HepG2 (cell line): ENCODE results near the gene THBS2.
"Not testable (repeated sequence)": the region's sequence is repeated elsewhere in the genome, so short reads cannot be mapped to it uniquely, and the experiment has no call there.

Experiments used
- ATF1 ChIP-seq: IDR thresholded peaks from 2 replicates; pipeline ENCODE4 v1.6.1; 2016; ENCODE audit warnings: mild to moderate bottlenecking, control low read depth
- CTCF ChIP-seq: sonication (generic); formaldehyde crosslinking; IDR thresholded peaks from 2 replicates; pipeline ENCODE4 v1.5.0; 2020; ENCODE audit warnings: mild to moderate bottlenecking, missing genetic modification reagents, moderate library complexity
- HDAC2 ChIP-seq: sonication (generic); formaldehyde crosslinking; IDR thresholded peaks from 2 replicates; pipeline ENCODE4 v1.4.0; 2020; ENCODE audit warnings: missing genetic modification reagents
- HINFP ChIP-seq: sonication (generic); formaldehyde crosslinking; IDR thresholded peaks from 2 replicates; pipeline ENCODE4 v1.4.0; 2020; ENCODE audit warnings: low read depth, mild to moderate bottlenecking, missing genetic modification reagents
- KLF16 ChIP-seq, 2 experiments: sonication (generic) in 1 of 2; formaldehyde crosslinking in 1 of 2; IDR thresholded peaks; 2 replicates each; pipeline versions ENCODE4 v1.6.1 to v1.8.0; 2016 to 2023; ENCODE audit warnings: missing genetic modification reagents in 2 of 2, missing compliant biosample characterization in 1 of 2
- NR2F1 ChIP-seq, 2 experiments: fragments of 450-650 bp in 1 of 2; formaldehyde crosslinking in 1 of 2; IDR thresholded peaks; 2 replicates each; pipeline versions ENCODE4 v1.5.0 to v1.6.1; 2016 to 2020; ENCODE audit warnings: mild to moderate bottlenecking in 1 of 2, missing compliant biosample characterization in 1 of 2, missing genetic modification reagents in 1 of 2, moderate library complexity in 1 of 2
- NR3C1 ChIP-seq: sonication (generic); formaldehyde crosslinking; IDR thresholded peaks from 2 replicates; pipeline ENCODE4 v1.4.0; 2020; ENCODE audit warnings: missing genetic modification reagents
- POLR2AphosphoS5 ChIP-seq: IDR thresholded peaks from 2 replicates; pipeline ENCODE4 v1.6.1; 2012; ENCODE audit warnings: low read depth, low read length
- RAD21 ChIP-seq: fragments of 450-650 bp; formaldehyde crosslinking; IDR thresholded peaks from 2 replicates; pipeline ENCODE4 v1.5.0; 2020; ENCODE audit warnings: mild to moderate bottlenecking
- SMAD3 ChIP-seq: sonication (generic); formaldehyde crosslinking; IDR thresholded peaks from 2 replicates; pipeline ENCODE4 v1.4.0; 2020; ENCODE audit warnings: missing genetic modification reagents
- TCF12 ChIP-seq, 2 experiments: fragments of 450-650 bp in 1 of 2; sonication (generic) in 1 of 2; formaldehyde crosslinking in 1 of 2; IDR thresholded peaks; 2 replicates each; pipeline versions ENCODE4 v1.6.1 to v1.8.0; 2017 to 2022; ENCODE audit warnings: antibody characterized with exemption in 1 of 2, mild to moderate bottlenecking in 1 of 2, missing genetic modification reagents in 1 of 2, moderate library complexity in 1 of 2
- ZFX ChIP-seq: sonication (generic); formaldehyde crosslinking; IDR thresholded peaks from 2 replicates; pipeline ENCODE4 v1.4.0; 2020; ENCODE audit warnings: mild to moderate bottlenecking, low read depth, missing genetic modification reagents, moderate library complexity
- ZNF609 ChIP-seq: sonication (generic); formaldehyde crosslinking; IDR thresholded peaks from 2 replicates; pipeline ENCODE4 v1.4.0; 2020; ENCODE audit warnings: mild to moderate bottlenecking, missing genetic modification reagents, borderline replicate concordance
- ZNF615 ChIP-seq: sonication (generic); formaldehyde crosslinking; IDR thresholded peaks from 2 replicates; pipeline ENCODE4 v1.5.0; 2020; ENCODE audit warnings: mild to moderate bottlenecking, missing genetic modification reagents, borderline replicate concordance

- TF ChIP-seq NR2F1 (CRISPR knock-in tag; IDR thresholded peaks at IDR 0.05); KLF16 (CRISPR knock-in tag; IDR thresholded peaks at IDR 0.05); NR3C1 (CRISPR knock-in tag); ZFX (CRISPR knock-in tag); ZNF615 (CRISPR knock-in tag); HINFP (CRISPR knock-in tag); POLR2AphosphoS5; ZNF609 (CRISPR knock-in tag); SMAD3; ATF1 (CRISPR knock-in tag); RAD21 (CRISPR knock-in tag); CTCF (CRISPR knock-in tag); TCF12 (IDR thresholded peaks at IDR 0.05); TCF12 (CRISPR knock-in tag; IDR thresholded peaks at IDR 0.05); HDAC2: not testable (repeated sequence)
Measured at GRCh38 chr6:169270077-169270380, 16.4 kb upstream of the THBS2 start.
